GM13977 (cell line): Measurements from ENCODE around the gene CCDC85A.

Experiments
- DNase-seq: peaks from one replicate; pipeline ENCODE4 v3.0.0; 2012; ENCODE audit warnings: low spot score
- in situ Hi-C: fragments of 300-500 bp; cut with MboI; formaldehyde crosslinking; loops from one replicate; pipeline ENCODE4 v1.12.0; 2022; ENCODE audit warnings: low sequenced_read_pairs, low pct_unique_long_range_greater_than_20kb, mixed read lengths, inconsistent platforms; ENCODE audit not compliant: unreplicated experiment
- TF ChIP-seq, protein P1 (sequence below): IDR thresholded peaks from 2 replicates; pipeline ENCODE4 v1.5.1; 2012; ENCODE audit warnings: mild to moderate bottlenecking, control low read depth; ENCODE audit not compliant: insufficient read depth; ENCODE audit errors: extremely low read depth, missing control alignments

The CCDC85A gene

GRCh38 chr2:56386657-56387056 is 202.9 kb downstream of the CCDC85A start:
- no peak for DNase-seq
- TF ChIP-seq, protein P1, sequence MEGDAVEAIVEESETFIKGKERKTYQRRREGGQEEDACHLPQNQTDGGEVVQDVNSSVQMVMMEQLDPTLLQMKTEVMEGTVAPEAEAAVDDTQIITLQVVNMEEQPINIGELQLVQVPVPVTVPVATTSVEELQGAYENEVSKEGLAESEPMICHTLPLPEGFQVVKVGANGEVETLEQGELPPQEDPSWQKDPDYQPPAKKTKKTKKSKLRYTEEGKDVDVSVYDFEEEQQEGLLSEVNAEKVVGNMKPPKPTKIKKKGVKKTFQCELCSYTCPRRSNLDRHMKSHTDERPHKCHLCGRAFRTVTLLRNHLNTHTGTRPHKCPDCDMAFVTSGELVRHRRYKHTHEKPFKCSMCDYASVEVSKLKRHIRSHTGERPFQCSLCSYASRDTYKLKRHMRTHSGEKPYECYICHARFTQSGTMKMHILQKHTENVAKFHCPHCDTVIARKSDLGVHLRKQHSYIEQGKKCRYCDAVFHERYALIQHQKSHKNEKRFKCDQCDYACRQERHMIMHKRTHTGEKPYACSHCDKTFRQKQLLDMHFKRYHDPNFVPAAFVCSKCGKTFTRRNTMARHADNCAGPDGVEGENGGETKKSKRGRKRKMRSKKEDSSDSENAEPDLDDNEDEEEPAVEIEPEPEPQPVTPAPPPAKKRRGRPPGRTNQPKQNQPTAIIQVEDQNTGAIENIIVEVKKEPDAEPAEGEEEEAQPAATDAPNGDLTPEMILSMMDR = no peak
- in situ Hi-C loops = no loop called here

DNA sequence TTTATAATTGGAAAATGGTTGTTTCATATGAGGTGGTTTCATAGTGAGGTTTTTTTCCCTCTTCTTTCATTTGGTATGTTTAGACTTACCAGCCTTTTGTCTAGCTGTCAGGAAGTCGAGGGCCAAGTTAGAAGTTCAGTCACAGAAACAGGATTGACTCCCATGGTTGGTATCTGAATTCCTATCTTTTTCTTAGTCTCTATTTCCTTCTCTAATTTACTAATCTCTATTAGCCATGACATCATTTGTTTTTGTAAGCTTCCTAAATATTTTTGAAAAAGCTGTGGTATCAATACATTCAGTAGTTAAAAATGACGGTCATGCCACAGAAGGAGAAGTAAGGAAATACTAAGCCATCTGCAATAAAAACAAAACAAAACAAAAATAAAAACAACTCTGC is 206.9 kb downstream of the CCDC85A start:
- in situ Hi-C loops = no loop called here
- TF ChIP-seq, protein P1 = no peak
- DNase-seq = no peak

GRCh38 chr2:56410140-56410539 is 226.3 kb downstream of the CCDC85A start:
- no peak for DNase-seq
- in situ Hi-C loops = no loop called here
- TF ChIP-seq, protein P1 = no peak

- in situ Hi-C loops = no loop called here
- TF ChIP-seq, protein P1 = no peak
- DNase-seq = peak; percentile 2
These were observed 232.8 kb downstream of the CCDC85A start for GRCh38 chr2:56416500-56417176.
